ENCODE data around the gene FCRL1. TPM values are rescaled to one million over a fixed set of nuclear protein-coding genes. Genes with fewer than 3 reads are reported as not detected.

The FCRL1 gene
- total RNA-seq, 1 experiment from 2014 or later, result not detected

DNA sequence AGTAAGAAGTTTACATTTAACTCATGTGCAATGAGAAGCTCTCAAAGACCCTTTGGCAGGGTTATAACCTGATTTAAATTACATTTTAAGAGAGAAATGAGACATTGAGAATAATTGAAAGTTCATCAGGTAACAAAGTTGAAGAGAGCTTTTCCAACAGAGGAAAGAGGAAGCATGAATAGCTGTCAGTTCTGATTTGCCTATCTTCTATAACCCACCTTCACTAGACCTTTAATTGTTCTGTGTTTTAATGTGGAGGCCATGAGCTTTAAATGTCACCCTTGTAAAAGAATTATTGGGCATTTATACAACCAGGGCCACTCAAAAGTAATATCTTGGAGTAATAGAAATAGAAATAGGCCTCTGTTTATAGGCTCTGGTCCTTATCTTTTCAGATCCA, 9.3 kb upstream of the FCRL1 start:
- peaks cover 6% of the 10 kb centered on the region; the same call in 1 of the 2 replicates for H3K27me3 Mint-ChIP-seq (ENCODE audit: low read depth)
- CTCF ChIA-PET, result no interaction called here
- H3K27ac Mint-ChIP-seq, result no peak overlapping the region
- H3K4me1 Mint-ChIP-seq, result no peaks in the 10 kb centered on the region
- DNase-seq (ENCODE audit: low spot score) (no peak), ATAC-seq (no peak)
- POLR2A ChIA-PET, result no interaction called here
- H3K4me3 Mint-ChIP-seq, result no peak overlapping the region
- H3K36me3 Mint-ChIP-seq, result no peaks in the 10 kb centered on the region
- no peaks in the 10 kb centered on the region for H3K9me3 Mint-ChIP-seq
- no peak for TF ChIP-seq ZNF138 (CRISPR knock-in tag; conservative IDR thresholded peaks at IDR 0.05)
- TF ChIP-seq, protein P1, sequence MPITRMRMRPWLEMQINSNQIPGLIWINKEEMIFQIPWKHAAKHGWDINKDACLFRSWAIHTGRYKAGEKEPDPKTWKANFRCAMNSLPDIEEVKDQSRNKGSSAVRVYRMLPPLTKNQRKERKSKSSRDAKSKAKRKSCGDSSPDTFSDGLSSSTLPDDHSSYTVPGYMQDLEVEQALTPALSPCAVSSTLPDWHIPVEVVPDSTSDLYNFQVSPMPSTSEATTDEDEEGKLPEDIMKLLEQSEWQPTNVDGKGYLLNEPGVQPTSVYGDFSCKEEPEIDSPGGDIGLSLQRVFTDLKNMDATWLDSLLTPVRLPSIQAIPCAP (CRISPR knock-in tag; IDR thresholded peaks at IDR 0.05), result no peak

DNA sequence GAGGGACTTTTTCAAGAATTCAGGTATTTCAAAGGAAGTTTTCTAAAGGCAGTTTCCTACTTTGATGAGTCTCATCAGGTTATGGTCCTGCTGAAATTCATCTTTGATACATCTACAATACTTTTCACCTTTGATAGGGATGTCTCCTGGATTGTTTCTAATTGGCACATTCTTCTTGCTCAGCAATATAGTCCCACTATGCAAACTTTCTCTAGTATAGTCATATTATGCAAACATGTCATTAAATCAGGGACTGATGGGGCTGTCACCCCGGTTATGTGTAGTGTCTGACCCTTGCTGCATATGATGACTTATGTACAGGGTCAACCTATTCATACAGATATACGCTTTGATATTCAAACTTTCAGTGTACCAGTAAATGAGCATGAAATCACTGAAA, 379 bp upstream of the FCRL1 start:
- ChIA-PET POLR2A (no interaction called here), CTCF (no interaction called here)
- Mint-ChIP-seq H3K4me3 (no peak overlapping the region), H3K9me3 (0 out of 2 replicates have a peak, but pooled peaks cover 1% of the 10 kb centered on the region), H3K4me1 (no peaks in the 10 kb centered on the region), H3K27me3 (ENCODE audit: low read depth) (peaks cover 5% of the 10 kb centered on the region; the same call in 1 of the 2 replicates), H3K36me3 (no peaks in the 10 kb centered on the region), H3K27ac (no peak overlapping the region)
- DNase-seq (ENCODE audit: low spot score) (no peak), ATAC-seq (no peak)
- TF ChIP-seq SMAD3 (CRISPR knock-in tag; IDR thresholded peaks at IDR 0.05; ENCODE audit: borderline replicate concordance), result no peak
- no peak for TF ChIP-seq ESRRA (CRISPR knock-in tag; IDR thresholded peaks at IDR 0.05; ENCODE audit: borderline replicate concordance)
- TF ChIP-seq, protein P2, sequence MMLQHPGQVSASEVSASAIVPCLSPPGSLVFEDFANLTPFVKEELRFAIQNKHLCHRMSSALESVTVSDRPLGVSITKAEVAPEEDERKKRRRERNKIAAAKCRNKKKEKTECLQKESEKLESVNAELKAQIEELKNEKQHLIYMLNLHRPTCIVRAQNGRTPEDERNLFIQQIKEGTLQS (CRISPR knock-in tag; conservative IDR thresholded peaks at IDR 0.05), result no peak
- TF ChIP-seq KAT7 (CRISPR knock-in tag; IDR thresholded peaks at IDR 0.05; ENCODE audit: borderline replicate concordance), result no peak
- TF ChIP-seq ZBTB21 (CRISPR knock-in tag; IDR thresholded peaks at IDR 0.05; ENCODE audit: borderline replicate concordance), result no peak
- no peak for TF ChIP-seq JAZF1 (CRISPR knock-in tag; IDR thresholded peaks at IDR 0.05)
- TF ChIP-seq ZNF121 (CRISPR knock-in tag; IDR thresholded peaks at IDR 0.05), result no peak
- TF ChIP-seq, protein P3, sequence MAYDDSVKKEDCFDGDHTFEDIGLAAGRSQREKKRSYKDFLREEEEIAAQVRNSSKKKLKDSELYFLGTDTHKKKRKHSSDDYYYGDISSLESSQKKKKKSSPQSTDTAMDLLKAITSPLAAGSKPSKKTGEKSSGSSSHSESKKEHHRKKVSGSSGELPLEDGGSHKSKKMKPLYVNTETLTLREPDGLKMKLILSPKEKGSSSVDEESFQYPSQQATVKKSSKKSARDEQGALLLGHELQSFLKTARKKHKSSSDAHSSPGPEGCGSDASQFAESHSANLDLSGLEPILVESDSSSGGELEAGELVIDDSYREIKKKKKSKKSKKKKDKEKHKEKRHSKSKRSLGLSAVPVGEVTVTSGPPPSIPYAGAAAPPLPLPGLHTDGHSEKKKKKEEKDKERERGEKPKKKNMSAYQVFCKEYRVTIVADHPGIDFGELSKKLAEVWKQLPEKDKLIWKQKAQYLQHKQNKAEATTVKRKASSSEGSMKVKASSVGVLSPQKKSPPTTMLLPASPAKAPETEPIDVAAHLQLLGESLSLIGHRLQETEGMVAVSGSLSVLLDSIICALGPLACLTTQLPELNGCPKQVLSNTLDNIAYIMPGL (CRISPR knock-in tag; IDR thresholded peaks at IDR 0.05), result no peak
- TF ChIP-seq, protein P4, sequence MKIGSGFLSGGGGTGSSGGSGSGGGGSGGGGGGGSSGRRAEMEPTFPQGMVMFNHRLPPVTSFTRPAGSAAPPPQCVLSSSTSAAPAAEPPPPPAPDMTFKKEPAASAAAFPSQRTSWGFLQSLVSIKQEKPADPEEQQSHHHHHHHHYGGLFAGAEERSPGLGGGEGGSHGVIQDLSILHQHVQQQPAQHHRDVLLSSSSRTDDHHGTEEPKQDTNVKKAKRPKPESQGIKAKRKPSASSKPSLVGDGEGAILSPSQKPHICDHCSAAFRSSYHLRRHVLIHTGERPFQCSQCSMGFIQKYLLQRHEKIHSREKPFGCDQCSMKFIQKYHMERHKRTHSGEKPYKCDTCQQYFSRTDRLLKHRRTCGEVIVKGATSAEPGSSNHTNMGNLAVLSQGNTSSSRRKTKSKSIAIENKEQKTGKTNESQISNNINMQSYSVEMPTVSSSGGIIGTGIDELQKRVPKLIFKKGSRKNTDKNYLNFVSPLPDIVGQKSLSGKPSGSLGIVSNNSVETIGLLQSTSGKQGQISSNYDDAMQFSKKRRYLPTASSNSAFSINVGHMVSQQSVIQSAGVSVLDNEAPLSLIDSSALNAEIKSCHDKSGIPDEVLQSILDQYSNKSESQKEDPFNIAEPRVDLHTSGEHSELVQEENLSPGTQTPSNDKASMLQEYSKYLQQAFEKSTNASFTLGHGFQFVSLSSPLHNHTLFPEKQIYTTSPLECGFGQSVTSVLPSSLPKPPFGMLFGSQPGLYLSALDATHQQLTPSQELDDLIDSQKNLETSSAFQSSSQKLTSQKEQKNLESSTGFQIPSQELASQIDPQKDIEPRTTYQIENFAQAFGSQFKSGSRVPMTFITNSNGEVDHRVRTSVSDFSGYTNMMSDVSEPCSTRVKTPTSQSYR (CRISPR knock-in tag; IDR thresholded peaks at IDR 0.05), result no peak
- no peak for TF ChIP-seq TEAD4 (CRISPR knock-in tag; IDR thresholded peaks at IDR 0.05)
- TF ChIP-seq ZNF416 (CRISPR knock-in tag; IDR thresholded peaks at IDR 0.05), result no peak

DNA sequence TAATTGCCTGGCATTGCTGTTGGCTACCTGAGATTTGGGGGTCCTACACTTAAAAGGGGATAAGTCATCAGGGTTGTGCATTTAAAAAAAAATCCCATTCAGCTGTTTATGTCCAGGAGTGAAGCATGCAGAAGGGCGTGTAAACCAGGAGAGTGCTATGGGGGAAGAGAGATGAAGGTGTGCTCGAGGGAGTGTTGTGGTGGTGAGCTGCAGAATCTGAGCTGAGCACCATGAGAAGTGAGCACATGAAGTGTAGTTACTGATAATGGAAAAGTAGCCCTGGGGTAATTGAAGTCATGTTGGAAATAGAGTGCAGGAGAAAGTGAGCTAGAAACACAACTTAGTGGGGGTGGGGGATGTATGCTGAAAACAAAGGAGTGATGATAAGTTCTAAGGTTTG, 705 bp downstream of the FCRL1 start:
- DNase-seq (ENCODE audit: low spot score) (no peak), ATAC-seq (no peak)
- Mint-ChIP-seq H3K27me3 (ENCODE audit: low read depth) (peaks cover 5% of the 10 kb centered on the region; the same call in 1 of the 2 replicates), H3K4me3 (no peak overlapping the region), H3K36me3 (no peaks in the 10 kb centered on the region), H3K9me3 (0 out of 2 replicates have a peak, but pooled peaks cover 6% of the 10 kb centered on the region), H3K27ac (no peak overlapping the region), H3K4me1 (no peaks in the 10 kb centered on the region)
- POLR2A ChIA-PET, result no interaction called here
- CTCF ChIA-PET, result no interaction called here
- TF ChIP-seq, protein P5, sequence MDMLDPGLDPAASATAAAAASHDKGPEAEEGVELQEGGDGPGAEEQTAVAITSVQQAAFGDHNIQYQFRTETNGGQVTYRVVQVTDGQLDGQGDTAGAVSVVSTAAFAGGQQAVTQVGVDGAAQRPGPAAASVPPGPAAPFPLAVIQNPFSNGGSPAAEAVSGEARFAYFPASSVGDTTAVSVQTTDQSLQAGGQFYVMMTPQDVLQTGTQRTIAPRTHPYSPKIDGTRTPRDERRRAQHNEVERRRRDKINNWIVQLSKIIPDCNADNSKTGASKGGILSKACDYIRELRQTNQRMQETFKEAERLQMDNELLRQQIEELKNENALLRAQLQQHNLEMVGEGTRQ (CRISPR knock-in tag; IDR thresholded peaks at IDR 0.05), result no peak
- TF ChIP-seq MXD4 (CRISPR knock-in tag; IDR thresholded peaks at IDR 0.05; ENCODE audit: borderline replicate concordance) (no peak), ZNF219 (CRISPR knock-in tag; IDR thresholded peaks at IDR 0.05; ENCODE audit: borderline replicate concordance) (no peak)

Measured in WTC11 (cell line).